NCI-H1105 (cell line): ENCODE measurements around the gene AKR1D1.
"Not testable (repeated sequence)": the region's sequence is repeated elsewhere in the genome, so short reads cannot be mapped to it uniquely, and the experiment has no call there.

Experiments
- DNase-seq: peaks from one replicate; lab custom pipeline; 2025; lab: John Stamatoyannopoulos, UW

AKR1D1 gene, protein sequence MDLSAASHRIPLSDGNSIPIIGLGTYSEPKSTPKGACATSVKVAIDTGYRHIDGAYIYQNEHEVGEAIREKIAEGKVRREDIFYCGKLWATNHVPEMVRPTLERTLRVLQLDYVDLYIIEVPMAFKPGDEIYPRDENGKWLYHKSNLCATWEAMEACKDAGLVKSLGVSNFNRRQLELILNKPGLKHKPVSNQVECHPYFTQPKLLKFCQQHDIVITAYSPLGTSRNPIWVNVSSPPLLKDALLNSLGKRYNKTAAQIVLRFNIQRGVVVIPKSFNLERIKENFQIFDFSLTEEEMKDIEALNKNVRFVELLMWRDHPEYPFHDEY

DNA sequence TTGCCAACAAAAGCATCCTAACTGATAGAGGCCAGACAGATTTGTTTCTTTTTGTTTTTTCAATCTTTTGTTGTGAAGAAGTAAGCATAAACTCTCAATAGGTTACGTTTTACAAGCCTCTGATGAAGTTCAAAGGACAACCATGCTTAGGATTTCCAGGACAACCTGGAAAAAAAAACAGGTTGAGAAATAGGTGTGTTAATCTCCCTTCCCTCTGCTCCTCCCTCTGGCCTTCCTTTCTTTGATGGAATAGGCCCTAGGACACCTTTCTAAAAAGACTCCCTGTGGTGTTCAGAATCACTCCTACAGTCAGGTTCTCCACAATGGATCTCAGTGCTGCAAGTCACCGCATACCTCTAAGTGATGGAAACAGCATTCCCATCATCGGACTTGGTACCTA, at the start of gene AKR1D1:
TSS of gene AKR1D1 (plus strand) at position 264 of the 400 bp plus-strand sequence. CDS start at position 324, 60 bp downstream.
- DNase-seq = no peak

DNA sequence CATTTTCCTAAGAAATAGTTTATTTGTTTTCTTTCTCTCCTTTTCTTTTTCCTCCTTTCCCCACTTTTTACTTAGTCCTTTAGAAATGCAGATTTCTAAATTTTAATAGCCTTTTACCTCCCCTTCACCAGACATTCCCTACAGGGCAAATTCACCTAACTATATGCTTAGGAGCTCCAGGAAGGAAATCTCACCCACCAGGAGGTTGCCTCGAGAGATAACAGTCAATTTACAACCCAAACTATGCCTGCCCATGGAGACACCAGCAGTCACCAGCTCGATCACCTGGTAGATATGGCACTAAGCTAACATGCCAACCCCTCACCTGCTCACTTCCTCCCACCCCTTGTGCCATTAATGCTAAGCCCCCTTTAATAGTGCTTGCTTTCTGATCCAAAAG, 49.2 kb upstream of the AKR1D1 start:
- no peak for DNase-seq

DNA sequence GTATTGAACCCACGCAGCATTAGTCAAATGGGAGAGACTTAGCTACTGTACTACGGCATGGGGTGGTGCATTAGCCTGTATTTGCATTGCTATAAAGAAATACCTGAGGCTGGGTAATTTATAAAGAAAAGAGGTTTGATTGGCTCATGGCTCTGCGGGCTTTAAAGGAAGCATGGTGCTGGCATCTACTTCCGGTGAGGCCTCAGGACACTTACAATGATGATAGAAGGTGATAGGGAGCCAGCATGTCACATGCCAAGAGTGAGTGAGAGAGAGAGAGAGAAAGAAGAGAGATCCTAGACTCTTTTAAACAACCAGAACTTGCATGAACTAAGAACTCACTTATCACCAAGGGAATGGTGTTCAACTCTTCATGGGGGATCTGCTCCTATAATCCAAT, 47.1 kb upstream of the AKR1D1 start:
- no peak for DNase-seq

DNA sequence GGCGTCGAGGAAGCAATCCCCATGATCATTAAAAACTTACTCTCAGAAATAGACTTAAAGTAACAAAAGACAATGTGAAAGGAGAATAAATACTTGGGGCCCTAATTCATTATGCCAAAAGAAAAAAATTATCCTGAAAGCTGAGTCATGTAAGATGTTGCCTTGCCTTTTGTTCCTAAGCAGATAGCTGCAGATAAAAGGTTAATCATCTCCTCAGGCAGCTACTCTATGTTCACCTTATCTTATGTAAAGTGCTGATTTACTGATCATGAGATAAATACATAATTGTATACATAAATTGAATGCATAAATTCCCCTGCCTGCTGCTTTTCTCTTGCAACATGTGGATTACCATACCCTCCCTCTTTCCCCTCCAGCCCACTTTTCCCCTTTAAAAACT, 46.3 kb upstream of the AKR1D1 start:
- no peak for DNase-seq

DNA sequence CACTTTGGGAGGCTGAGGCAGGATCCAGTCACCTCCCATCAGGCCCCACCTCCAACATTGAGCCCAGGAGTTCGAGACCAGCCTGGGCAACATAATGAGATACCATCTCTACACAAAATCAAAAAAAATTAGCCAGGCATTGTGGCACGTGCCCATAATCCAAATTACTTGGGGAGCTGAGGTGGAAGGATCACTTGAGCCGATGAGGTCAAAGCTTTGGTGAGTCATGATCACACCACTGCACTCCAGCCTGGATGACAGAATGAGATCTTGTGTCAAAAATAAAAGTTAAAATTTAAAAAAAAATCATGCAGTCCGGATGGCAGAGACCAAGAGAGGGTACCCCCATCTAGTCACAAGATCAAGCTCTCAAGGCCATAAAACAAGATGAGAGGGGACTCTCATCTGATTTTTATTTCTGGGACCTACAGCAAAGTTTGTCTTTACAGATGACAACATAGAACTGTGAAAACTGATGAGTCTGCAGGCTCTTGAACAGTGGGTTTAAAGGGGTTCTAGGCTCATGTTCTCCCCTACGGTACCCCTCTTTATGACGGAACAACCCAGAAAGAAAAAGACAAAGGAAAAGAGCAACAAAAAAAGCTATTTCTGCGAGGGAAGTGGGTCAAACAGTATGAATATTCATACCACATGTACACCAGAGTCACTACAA, 45.4 kb upstream of the AKR1D1 start:
- DNase-seq = no peak

DNA sequence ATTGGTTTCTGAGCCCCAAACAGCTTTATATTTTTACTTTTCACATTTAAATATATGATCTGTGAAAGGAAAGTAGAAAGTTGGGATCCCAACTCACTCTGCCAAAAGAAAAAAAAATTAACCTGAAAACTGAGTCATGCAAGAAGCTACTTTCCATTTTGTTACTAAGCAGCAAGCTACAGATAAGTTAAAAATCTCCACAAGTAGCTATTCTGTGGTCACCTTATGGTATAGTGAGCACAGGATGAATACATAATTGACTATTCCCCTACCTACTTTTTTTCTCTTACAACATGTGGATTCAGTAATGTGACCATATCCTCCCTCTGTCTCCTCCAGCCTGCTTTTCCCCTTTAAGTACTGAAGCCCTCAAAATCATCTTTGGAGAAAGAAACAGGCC, 44.1 kb upstream of the AKR1D1 start:
- no peak for DNase-seq

DNA sequence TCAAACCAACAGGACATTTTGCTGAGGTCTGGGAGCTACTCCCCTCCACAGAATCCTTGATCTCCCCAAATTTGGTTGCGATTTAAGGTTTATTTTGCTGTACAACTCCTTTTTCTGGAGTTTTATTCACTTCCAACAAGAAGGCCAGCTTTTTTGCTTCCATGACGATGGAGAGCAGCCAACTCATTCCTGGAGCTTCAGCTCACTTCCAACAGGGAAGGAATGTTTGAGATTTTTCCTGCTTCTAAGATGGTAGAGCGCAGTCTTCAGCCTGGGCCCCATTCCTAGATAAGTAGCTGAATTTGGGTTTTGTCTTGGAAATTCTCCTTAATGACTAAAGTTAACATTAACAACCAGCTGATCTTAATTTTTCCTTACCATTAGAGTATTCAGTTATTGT, 43.5 kb upstream of the AKR1D1 start:
- no peak for DNase-seq

DNA sequence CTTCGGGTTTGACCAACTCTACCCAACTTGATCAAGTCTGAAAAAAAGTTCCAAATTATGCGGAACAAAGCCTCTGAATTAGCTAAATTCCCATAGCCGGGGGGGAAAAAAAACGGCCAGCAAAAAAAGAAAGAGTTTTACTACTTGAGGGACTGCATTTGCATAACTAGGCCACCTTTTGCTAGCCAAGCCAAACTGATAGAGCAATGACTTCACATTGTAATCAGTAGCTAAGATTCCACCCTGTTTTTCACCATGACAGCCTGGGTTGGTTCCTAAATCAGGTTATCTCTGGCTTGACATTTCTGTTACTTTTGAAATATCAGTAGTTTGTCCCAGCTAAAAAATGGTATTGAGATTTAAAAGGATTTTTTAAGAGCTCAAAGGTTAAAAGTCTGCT, 43.0 kb upstream of the AKR1D1 start:
- DNase-seq = no peak

DNA sequence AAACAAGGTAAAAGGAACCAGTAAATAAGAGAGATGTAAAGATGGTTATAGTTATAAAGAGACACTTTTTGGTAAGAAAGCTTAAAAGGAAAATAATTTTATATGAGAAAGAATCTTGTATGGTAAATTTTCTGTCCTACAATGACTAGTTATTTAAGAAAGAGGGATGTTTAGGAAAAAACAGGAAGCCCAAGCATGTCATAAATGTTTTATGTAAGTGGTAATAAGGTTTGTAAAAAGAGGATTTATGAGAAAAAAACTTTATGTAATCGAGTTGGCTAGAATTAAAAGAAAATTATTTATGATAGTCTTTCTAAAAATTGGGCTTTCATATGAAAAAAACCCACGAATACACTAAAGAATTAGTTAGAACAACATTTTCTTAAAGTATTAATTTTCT, 40.1 kb upstream of the AKR1D1 start:
- no peak for DNase-seq

DNA sequence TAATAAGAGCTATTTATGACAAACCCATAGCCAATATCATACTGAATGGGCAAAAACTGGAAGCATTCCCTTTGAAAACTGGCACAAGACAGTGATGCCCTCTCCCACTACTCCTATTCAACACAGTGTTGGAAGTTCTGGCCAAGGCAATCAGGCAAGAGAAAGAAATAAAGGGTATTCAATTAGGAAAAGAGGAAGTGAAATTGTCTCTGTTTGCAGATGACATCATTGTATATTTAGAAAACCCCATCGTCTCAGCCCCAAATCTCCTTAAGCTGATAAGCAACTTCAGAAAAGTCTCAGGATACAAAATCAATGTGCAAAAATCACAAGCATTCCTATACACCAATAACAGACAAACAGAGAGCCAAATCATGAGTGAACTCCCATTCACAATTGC, 36.2 kb upstream of the AKR1D1 start:
- not testable (repeated sequence) for DNase-seq

DNA sequence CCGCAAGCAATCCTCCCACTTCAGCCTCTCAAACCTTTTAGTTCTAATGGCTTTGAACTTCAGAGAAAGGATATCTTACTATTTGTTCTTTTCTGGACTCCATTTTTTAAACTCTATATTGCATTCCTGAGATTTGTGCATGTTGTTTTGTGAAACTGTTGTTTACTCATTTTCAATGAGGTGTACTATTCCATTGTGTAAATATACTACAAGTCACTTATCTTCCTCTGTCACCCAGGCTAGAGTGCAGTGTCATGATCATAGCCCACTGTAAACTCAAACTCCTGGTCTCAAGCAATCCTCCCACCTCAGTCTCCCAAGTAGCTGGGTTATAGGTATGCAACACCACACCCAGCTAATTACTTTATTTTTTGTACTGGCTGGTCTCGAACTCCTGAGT, 31.4 kb upstream of the AKR1D1 start:
- DNase-seq = no peak

DNA sequence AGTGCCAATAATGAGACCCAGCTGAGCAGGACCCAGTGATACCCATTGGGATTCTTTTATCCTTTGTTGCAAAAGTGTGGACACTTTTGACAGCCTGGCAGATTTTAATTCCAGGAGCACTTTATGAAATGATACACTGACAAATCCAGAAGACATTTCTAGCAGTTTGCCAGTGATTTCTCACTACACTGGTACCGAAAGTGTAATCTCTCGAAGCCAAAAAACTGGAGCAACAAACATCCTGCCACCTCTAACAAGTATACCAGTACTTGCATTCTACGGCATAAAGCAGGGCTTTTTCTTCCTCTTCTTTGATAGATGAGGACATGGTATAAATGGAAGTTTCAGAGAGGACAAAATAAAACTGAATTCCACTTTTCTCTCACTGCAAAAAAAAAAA, 28.4 kb upstream of the AKR1D1 start:
- no peak for DNase-seq

DNA sequence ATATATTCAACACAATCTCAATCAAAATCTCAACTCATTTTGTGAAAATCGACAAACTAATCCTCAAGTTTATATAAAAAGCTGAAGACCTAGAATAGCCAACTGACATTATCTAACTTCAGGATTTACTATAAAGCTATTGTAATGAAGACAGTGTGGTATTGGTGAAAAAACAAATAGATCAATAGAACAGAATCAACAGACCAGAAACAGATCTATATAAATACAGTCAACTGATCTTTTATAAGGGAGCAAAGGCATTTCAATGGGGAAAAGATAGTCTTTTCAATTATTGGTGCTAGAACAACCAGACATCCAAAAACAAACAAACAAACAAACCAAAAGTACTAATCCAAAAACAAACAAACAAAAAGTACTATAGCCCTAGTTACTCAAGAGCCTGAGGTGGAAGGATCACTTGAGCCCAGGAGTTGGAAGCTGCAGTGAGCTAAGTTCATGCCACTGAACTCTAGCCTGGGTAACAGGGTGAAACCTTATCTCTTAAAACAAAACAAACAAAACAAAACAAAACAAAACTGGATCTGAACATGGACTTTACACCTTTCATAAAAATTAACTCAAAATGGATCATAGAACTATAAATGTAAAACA, 26.6 kb upstream of the AKR1D1 start:
- no peak for DNase-seq

DNA sequence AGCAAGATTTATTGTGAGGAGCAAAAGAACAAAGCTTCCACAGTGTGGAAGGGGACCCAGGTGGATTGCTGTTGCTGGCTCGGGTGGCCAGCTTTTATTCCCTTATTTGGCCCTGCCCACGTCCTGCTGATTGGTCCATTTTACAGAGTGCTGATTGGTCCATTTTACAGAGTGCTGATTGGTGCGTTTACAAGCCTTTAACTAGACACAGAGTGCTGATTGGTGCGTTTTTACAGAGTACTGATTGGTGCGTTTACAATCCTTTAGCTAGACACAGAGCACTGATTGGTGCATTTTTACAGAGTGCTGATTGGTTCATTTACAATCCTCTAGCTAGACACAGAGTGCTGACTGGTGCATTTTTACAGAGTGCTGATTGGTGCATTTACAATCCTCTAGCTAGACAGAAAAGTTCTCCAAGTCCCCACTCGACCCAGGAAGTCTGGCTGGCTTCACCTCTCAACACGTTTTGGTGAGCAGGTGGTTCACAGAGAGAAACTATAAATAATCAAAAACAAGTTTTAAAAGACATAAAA, 24.5 kb upstream of the AKR1D1 start:
- DNase-seq = not testable (repeated sequence)

DNA sequence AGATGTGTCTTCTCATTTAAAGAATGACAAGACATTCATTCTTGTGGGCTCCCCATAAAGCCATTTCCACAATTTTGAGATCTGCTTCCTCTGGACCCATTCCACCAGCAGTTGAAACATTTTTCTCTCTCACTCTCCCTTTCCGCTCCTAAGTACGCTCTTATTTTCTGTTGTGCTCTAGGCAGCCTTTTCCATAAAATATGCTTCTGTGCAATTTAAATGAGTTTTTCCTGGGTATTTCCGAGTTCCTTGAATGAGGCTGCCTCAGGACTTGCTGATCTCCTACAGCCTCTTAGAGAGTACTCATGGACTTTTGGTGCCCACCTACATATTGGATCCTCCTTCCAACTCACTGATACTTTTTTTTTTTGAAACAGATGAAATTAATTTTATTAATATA, 23.6 kb upstream of the AKR1D1 start:
- no peak for DNase-seq

DNA sequence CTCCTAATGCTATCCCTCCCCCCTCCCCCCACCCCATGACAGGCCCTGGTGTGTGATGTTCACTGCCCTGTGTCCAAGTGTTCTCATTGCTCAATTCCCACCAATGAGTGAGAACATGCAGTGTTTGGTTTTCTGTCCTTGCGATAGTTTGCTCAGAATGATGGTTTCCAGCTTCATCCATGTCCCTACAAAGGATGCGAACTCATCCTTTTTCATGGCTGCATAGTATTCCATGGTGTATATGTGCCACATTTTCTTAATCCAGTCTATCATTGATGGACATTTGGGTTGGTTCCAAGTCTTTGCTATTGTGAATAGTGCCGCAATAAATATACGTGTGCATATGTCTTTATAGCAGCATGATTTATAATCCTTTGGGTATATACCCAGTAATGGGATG, 20.6 kb upstream of the AKR1D1 start:
- DNase-seq = not testable (repeated sequence)

DNA sequence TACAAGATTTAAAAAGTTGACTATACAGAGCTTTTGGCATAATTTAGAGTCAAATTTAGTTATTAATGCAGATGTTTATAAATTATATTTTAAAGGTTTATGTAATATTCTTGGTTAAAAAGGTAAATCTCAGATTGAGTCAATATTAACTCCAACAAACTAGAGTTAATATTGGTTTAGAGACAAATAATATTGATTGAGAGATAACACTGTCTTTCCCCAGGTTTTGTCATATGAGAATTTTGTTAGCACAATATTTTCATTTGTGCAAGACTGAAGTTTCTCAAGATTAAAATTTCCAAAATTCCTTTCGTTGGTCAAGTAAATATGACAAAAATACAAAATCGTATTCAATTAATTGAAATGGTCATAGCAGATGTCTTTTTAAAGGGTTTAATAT, 12.9 kb upstream of the AKR1D1 start:
- DNase-seq = no peak

DNA sequence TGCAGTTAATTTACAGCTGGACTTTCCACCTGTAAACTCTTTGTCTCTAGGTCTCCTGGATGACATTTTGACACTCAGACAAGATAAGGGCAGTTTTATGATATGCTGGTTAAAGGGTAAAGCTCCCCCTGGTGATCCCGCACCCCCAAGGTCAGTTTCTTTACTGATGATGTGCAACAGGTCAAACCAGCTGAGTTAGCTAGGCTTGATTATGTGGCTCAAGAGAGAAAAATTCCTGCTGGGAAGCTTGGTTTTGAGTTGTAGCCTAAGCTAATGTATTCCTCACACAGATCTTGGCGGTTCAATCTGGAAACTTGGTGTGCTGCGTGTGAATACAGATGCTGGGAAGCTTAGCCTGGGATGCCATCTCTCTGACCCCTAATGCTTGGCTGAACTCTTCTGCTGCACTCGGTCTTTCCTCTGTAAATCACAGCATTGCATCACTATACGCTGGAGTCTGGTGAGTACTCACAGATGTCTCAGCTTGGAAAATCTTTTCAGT, 11.4 kb upstream of the AKR1D1 start:
- no peak for DNase-seq

DNA sequence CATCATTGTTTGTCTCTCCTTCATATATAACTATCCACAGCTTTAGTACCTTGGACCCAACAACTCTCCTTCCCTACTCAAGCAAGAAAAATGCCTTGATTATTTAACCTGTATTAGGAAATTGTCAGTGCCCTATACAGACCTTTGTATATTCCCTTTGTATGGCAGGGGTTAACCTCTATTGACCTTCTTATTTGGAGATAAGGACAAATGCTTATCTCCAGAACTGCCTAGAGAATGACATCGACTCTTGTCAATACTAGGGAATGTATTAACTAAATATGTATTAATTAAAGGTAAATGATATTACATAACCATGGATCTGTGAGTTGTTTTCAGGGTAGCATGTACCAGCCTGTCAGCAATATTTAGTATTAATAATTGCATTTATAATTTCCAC, 10.4 kb upstream of the AKR1D1 start:
- DNase-seq = no peak

DNA sequence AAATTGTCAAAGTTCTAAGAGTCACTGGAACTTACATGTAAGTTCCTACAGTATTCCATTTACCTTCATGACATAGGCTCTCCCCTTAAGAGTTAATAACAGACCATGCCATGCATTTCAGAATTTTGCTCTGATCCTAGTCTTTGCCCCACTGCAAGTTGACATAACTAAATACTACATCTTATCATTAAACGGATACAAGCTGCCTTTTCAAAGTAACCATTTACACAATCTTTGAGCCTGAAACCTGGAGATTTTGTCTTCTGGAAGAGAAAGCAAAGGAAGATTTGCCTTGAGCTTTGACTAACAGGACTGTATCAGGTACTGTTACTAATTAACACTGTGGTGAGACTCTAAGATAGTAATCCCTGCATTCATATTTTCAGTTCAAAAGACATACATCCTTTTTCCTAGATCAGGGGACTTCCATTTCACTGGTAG, 9.3 kb upstream of the AKR1D1 start:
- DNase-seq = no peak

DNA sequence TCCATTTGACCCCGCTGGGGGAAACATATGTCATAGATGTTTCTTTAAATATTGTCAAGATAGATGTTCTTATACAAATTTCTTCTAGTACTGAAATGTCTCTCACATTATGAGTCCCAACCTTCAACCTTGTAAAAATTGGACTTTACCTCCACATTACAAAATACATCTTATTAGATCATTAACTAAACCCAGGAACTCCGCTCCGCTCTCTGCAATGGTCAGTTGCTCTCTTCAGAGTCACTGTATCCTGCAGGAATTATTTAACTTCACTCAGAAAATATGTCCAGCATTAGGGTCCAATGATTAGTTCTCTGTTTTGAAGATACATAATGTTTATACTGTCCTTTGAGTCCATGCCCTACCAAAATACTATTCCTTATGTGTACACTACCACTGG, 8.5 kb upstream of the AKR1D1 start:
- no peak for DNase-seq

DNA sequence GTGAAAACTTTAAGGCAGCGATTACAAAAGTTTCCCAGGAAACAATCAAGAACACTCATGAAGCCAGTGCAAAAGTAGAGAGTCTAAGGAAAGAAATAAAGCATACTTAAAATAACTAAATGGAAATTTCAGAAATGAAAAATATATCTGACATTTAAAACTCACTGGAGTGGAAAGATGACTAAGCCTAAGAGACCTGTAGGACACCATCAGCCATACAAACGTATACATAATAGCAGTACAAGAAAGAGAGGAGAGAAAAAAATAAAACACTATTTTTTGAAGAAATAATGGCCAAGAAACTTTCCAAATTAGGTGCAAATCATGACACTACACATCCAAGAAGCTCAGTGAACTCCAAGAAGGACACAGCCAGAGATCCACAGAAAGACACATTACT, 5.4 kb upstream of the AKR1D1 start:
- no peak for DNase-seq

DNA sequence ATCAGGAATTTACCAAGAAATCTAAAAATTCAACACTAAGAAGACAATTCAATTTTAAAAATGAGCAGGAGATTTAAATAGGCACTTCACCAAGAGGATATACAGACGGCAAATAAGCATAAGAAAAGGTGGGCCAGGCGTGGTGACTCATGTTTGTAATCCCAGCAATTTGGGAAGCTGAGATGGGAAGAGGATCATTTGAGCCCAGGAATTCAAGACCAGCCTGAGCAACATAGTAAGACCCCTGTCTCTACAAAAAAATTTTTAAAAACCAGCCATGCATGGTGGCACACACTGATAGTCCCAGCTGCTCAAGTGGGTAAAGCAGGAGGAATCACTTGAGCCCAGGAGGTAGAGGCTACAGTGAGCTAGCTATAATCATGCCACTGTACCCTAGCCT, 3.5 kb upstream of the AKR1D1 start:
- DNase-seq = no peak
